Body of pancreas (tissue), 4 donors: ENCODE results near the gene PCSK1. TPM values are rescaled to one million over a fixed set of nuclear protein-coding genes. Genes with fewer than 3 reads are reported as not detected.
A peak's percentile ranks its signal among the peaks of the same experiment; 100 is the strongest.

Experiments used
- ATAC-seq: fragments of 150-250 bp; one replicate; pipeline ENCODE4 v1.9.1; 2016
- DNase-seq, 4 donors: peaks; one replicate each; pipeline ENCODE4 v3.0.0-alpha.2; 2019
- H3K27ac ChIP-seq, 4 donors: fragments of 200-600 bp; sonication (generic); 1 replicate in 3 of 4; 2 replicates in 1 of 4; pipeline versions ENCODE4 v1.5.1 to v1.6.1; 2016 to 2019; ENCODE audit warnings: mild to moderate bottlenecking in 1 of 4, mixed read lengths in 1 of 4, moderate library complexity in 1 of 4
- H3K27me3 ChIP-seq, 2 donors: fragments of 200-600 bp; sonication (generic); one replicate each; pipeline ENCODE4 v1.6.0; 2016; ENCODE audit warnings: mild to moderate bottlenecking in 1 of 2
- H3K36me3 ChIP-seq, 2 donors: fragments of 200-600 bp; sonication (generic); replicated peaks in 1 of 2; 2 replicates each; pipeline ENCODE4 v1.5.1; 2016; ENCODE audit warnings: low read depth in 2 of 2; ENCODE audit not compliant: insufficient read depth in 1 of 2
- H3K4me1 ChIP-seq: fragments of 200-600 bp; sonication (generic); one replicate; pipeline ENCODE4 v1.6.0; 2016
- H3K4me3 ChIP-seq, 2 donors: fragments of 200-600 bp; sonication (generic); 1 replicate in 1 of 2; 2 replicates in 1 of 2; pipeline ENCODE4 v1.5.1; 2016 to 2019
- H3K9me3 ChIP-seq, 3 donors: fragments of 200-600 bp; sonication (generic); 1 replicate in 2 of 3; 2 replicates in 1 of 3; pipeline ENCODE4 v1.5.1; 2016
- POLR2A ChIP-seq, 3 donors: fragments of 450-650 bp; IDR thresholded peaks; one replicate each; pipeline ENCODE4 v1.6.1; 2016; ENCODE audit warnings: antibody characterized with exemption in 3 of 3, mild to moderate bottlenecking in 2 of 3
- WGBS, 2 donors: methylation state at CpG; one replicate each; pipeline ENCODE4 v1.1.5; 2017; 5-methylcytosine and 5-hydroxymethylcytosine counted together
- intact Hi-C: fragments of 100-400 bp; cut with DNase I; formaldehyde crosslinking; loops from one replicate; pipeline ENCODE4 v1.15.1; 2023
- total RNA-seq, 2 donors: library from RNA; depleted of rRNA; stranded (reverse); fragments of >200 nt; gene quantifications; one replicate each; pipeline ENCODE4 v1.1.0, GENCODE V29; 2016
- TF ChIP-seq, protein P1 (sequence below), 7 experiments: fragments of 450-650 bp in 4 of 7; fragments of 200-600 bp in 3 of 7; sonication (generic) in 3 of 7; IDR thresholded peaks; one replicate each; pipeline ENCODE4 v1.5.1; 2016 to 2019; ENCODE audit warnings: antibody characterized with exemption in 7 of 7

PCSK1 gene
- total RNA-seq, 2 donors from 2014 or later = 7.5 to 7.9 TPM

DNA sequence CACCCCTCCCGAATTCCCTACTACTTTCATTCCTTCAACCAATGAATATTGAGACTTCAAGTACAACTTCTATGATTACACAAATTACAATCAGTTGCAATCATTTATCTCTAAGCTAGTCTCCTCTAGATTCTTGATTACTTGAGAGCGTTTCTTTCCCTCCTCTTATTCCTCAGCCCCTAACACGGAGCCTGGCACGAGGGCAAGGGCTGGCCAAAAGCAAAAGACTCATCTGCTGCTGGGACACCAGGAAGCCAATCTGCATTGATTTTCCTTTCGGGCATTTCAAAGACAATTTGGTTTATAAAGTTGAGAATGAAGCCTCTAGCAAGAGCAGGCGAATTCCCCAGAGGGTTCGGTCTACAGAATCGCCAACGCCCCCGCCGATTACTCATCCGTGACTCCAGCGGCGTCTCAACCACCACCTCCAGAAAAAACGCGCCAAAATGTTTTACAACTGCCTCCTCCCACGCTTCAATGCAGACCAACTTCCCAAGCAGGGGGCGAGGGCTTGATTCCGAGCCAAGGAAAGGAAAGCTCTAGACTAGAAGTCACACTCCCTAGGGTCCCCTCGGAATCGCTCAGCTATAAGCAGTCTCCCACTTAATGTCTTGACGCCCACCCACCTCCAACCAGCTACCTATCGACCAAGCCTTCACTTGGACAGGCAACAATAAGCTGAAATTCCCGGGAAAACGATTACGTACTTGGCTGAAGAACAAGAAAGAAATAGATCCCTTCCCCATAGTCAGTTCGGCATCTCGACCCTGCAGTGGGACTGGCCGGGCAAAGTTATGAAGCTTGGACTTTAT is 1.5 kb downstream of the PCSK1 start:
- Histone ChIP-seq H3K36me3 (no peaks in the 10 kb centered on the region), H3K9me3 (no peaks in the 10 kb centered on the region), H3K27me3 (peaks cover 0 to 8% of the 10 kb centered on the region in 2 donors), H3K4me1 (peaks cover 21% of the 10 kb centered on the region), H3K4me3 (no peak overlapping the region), H3K27ac (no peak overlapping the region)
- no peak for ATAC-seq
- DNase-seq = peak; percentile 13 to 39 (median 18)
- 15 to 29% methylated on average over 28 to 29 of the region's 29 CpGs for WGBS, 2 donors
- intact Hi-C loops = no loop called here
- TF ChIP-seq, protein P1, sequence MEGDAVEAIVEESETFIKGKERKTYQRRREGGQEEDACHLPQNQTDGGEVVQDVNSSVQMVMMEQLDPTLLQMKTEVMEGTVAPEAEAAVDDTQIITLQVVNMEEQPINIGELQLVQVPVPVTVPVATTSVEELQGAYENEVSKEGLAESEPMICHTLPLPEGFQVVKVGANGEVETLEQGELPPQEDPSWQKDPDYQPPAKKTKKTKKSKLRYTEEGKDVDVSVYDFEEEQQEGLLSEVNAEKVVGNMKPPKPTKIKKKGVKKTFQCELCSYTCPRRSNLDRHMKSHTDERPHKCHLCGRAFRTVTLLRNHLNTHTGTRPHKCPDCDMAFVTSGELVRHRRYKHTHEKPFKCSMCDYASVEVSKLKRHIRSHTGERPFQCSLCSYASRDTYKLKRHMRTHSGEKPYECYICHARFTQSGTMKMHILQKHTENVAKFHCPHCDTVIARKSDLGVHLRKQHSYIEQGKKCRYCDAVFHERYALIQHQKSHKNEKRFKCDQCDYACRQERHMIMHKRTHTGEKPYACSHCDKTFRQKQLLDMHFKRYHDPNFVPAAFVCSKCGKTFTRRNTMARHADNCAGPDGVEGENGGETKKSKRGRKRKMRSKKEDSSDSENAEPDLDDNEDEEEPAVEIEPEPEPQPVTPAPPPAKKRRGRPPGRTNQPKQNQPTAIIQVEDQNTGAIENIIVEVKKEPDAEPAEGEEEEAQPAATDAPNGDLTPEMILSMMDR (IDR thresholded peaks at IDR 0.05) = no peak
- TF ChIP-seq POLR2A (IDR thresholded peaks at IDR 0.05) = no peak

DNA sequence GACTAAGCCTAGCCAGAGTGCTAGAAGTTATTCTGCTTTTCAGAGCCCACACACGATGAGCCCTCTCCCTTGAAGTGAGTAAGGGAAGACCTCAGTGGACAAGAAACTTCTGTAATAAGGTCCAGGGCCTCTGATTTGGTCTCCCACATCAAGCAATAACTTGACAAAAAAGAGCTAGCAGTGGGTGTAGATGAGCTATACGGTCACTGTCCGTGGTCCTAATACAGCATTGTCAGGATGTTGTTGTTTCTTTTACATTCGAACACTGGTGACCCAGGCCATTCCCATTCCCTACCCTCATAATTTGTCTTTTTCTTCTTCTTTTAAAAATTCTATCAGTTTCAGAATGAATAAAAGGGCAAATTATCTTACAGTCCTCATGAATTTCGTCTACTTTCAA is 5.2 kb downstream of the PCSK1 start:
- Histone ChIP-seq H3K36me3 (no peaks in the 10 kb centered on the region), H3K27ac (no peak overlapping the region), H3K4me3 (no peak overlapping the region), H3K4me1 (peaks cover 8% of the 10 kb centered on the region), H3K27me3 (peaks cover 0 to 8% of the 10 kb centered on the region in 2 donors), H3K9me3 (no peaks in the 10 kb centered on the region)
- no peak for ATAC-seq
- intact Hi-C loops = no loop called here
- 53% methylated on average over 5 of the region's 5 CpGs for WGBS, 2 donors
- no peak for TF ChIP-seq POLR2A (IDR thresholded peaks at IDR 0.05)
- TF ChIP-seq, protein P1 (IDR thresholded peaks at IDR 0.05) = no peak
- no peak for DNase-seq

DNA sequence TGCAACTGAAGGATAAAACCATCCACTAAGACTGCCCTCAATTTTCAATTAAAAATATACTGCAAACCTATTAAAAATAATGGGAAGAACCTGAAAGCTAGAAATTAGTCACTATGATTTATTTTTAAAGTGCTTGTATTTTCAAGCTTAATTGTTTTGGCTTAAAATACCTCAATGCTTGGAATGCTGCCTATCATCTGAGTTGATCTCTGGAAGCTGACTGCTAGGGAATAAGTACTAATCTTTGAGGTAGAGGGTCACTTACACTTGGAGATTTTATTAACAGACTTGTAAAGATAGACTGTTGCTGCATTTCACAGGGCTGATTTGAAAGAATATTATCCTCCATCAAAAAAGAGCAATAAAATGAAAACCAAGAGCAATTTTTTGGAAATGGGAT is 6.2 kb downstream of the PCSK1 start:
- DNase-seq (no peak), ATAC-seq (no peak)
- no peaks in the 10 kb centered on the region for H3K4me1 ChIP-seq
- H3K27me3 ChIP-seq = peaks cover 0 to 4% of the 10 kb centered on the region in 2 donors
- intact Hi-C loops = no loop called here
- H3K9me3 ChIP-seq = no peaks in the 10 kb centered on the region
- no peaks in the 10 kb centered on the region for H3K36me3 ChIP-seq
- no peak overlapping the region for H3K4me3 ChIP-seq
- H3K27ac ChIP-seq = no peak overlapping the region
- TF ChIP-seq, protein P1 (IDR thresholded peaks at IDR 0.05) = no peak
- TF ChIP-seq POLR2A (IDR thresholded peaks at IDR 0.05) = no peak

DNA sequence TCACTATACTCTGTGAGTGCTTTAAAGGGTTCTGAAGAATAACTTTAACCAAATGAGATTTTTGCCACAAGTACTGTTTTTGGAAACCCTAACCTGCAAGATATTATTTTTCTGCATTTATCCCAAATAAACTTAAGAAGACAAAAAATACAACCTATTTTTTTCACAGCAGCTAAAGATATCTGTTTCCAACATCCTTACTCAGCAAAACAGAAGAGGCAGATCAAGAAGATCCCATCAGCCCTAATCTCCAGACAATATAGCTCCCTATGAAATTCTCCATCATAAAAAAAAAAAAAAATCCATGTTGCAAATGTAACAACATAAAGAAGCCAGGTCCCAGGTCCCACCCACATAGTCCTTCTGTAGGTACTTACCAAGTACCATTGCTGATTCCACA is 7.6 kb downstream of the PCSK1 start:
- no peak for ATAC-seq
- H3K36me3 ChIP-seq = no peaks in the 10 kb centered on the region

More for the DNA sequence above, 7.6 kb downstream of the PCSK1 start:
- Histone ChIP-seq H3K4me1 (no peaks in the 10 kb centered on the region), H3K9me3 (no peaks in the 10 kb centered on the region), H3K27ac (no peak overlapping the region), H3K27me3 (no peaks in the 10 kb centered on the region), H3K4me3 (no peak overlapping the region)
- no peak for DNase-seq
- TF ChIP-seq, protein P1 (IDR thresholded peaks at IDR 0.05) = no peak
- TF ChIP-seq POLR2A (IDR thresholded peaks at IDR 0.05) = no peak
- intact Hi-C loops = no loop called here
